Measurements from ENCODE around the gene RNF213. TPM values are rescaled to one million over a fixed set of nuclear protein-coding genes. Genes with fewer than 3 reads are reported as not detected.

RNF213 gene
- total RNA-seq, 1 experiment from 2014 or later, result 44.5 TPM

DNA sequence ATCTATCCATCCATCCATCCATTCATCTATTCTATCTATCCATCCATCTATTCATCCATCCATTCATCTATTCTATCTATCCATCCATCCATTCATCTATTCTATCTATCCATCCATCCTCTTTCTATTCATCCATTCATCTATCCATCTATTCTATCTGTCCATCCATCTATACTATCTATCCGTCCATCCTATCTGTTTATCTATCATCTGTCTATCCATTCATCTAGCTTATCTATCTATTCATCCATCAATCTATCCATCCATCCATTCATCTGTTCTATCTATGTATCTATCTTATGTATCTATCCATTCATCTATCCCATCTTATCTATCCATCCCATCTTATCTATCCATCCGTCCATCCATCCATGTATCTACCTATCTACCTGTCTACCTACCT is 8.8 kb downstream of the RNF213 start:
- ATAC-seq (no peak), DNase-seq (ENCODE audit: low read depth, low spot score) (no peak)
- no peak overlapping the region for H2AFZ ChIP-seq (ENCODE audit: low read depth, low read length, poor library complexity, severe bottlenecking)
- intact Hi-C loops (cut with micrococcal nuclease), result no loop called here
- ChIA-PET POLR2A (no interaction called here), CTCF (no interaction called here), RAD21 (ENCODE audit: low non-redundant PET in 1 of 2, low total read pairs in 2 of 2, uncharacterized antibody in 2 of 2, unreplicated experiment in 2 of 2) (no interaction called here)
- H3K9ac ChIP-seq (ENCODE audit: low read length), result no peak overlapping the region
- H3K4me2 ChIP-seq (ENCODE audit: low read length), result no peak overlapping the region
- no peaks in the 10 kb centered on the region for H3K27me3 ChIP-seq (ENCODE audit: insufficient read depth, low read length)
- no peak for TF ChIP-seq TCF7L2 (IDR thresholded peaks at IDR 0.05; ENCODE audit: borderline replicate concordance, extremely low read depth, insufficient read depth, insufficient read length)
- no peak for TF ChIP-seq ZFX (IDR thresholded peaks at IDR 0.05)
- TF ChIP-seq, protein P1, sequence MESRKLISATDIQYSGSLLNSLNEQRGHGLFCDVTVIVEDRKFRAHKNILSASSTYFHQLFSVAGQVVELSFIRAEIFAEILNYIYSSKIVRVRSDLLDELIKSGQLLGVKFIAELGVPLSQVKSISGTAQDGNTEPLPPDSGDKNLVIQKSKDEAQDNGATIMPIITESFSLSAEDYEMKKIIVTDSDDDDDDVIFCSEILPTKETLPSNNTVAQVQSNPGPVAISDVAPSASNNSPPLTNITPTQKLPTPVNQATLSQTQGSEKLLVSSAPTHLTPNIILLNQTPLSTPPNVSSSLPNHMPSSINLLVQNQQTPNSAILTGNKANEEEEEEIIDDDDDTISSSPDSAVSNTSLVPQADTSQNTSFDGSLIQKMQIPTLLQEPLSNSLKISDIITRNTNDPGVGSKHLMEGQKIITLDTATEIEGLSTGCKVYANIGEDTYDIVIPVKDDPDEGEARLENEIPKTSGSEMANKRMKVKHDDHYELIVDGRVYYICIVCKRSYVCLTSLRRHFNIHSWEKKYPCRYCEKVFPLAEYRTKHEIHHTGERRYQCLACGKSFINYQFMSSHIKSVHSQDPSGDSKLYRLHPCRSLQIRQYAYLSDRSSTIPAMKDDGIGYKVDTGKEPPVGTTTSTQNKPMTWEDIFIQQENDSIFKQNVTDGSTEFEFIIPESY (IDR thresholded peaks at IDR 0.05; ENCODE audit: extremely low read depth, insufficient replicate concordance, low read length), result no peak
- TF ChIP-seq SP1 (IDR thresholded peaks at IDR 0.05; ENCODE audit: low read depth), result no peak
- no peak for TF ChIP-seq EGR1 (IDR thresholded peaks at IDR 0.05; ENCODE audit: low read depth)
- no peak for TF ChIP-seq FOSL1 (IDR thresholded peaks at IDR 0.05; ENCODE audit: low read depth)
- no peak for TF ChIP-seq ELF1 (IDR thresholded peaks at IDR 0.05; ENCODE audit: borderline replicate concordance, low read depth)
- TF ChIP-seq CEBPB (IDR thresholded peaks at IDR 0.05; ENCODE audit: low read depth), result no peak
- no peak for TF ChIP-seq POLR2A (IDR thresholded peaks at IDR 0.05; ENCODE audit: borderline replicate concordance, extremely low read depth, insufficient read depth, insufficient read length)
- no peak for TF ChIP-seq EZH2 (IDR thresholded peaks at IDR 0.05)
- no peak for TF ChIP-seq EZH2phosphoT487 (IDR thresholded peaks at IDR 0.05; ENCODE audit: borderline replicate concordance)
- no peak for TF ChIP-seq JUND (IDR thresholded peaks at IDR 0.05)
- TF ChIP-seq ZNF274 (IDR thresholded peaks at IDR 0.05; ENCODE audit: low read depth, low read length), result no peak
- no peak for TF ChIP-seq RAD21 (IDR thresholded peaks at IDR 0.05; ENCODE audit: low read depth)
- H3K79me2 ChIP-seq (ENCODE audit: insufficient read depth, low read length), result no peaks in the 10 kb centered on the region
- no peak overlapping the region for H3K4me3 ChIP-seq (replicated peaks in 1 of 2; ENCODE audit: low read depth in 1 of 2, low read length in 2 of 2)
- H3K27ac ChIP-seq (ENCODE audit: low read depth, low read length), result no peak overlapping the region
- H3K4me1 ChIP-seq (ENCODE audit: control insufficient read depth in 1 of 2, insufficient read depth in 2 of 2, low read length in 2 of 2), result no peaks in the 10 kb centered on the region
- no peaks in the 10 kb centered on the region for H3K9me3 ChIP-seq (ENCODE audit: control insufficient read depth in 1 of 2, insufficient read depth in 1 of 2, low read depth in 1 of 2, low read length in 2 of 2)
- H4K20me1 ChIP-seq (ENCODE audit: insufficient read depth), result no peaks in the 10 kb centered on the region
- H3K9me2 ChIP-seq (ENCODE audit: insufficient read depth), result no peaks in the 10 kb centered on the region
- no peaks in the 10 kb centered on the region for H3K36me3 ChIP-seq (ENCODE audit: control insufficient read depth in 1 of 2, insufficient read depth in 2 of 2, low read length in 2 of 2)
- BruUV-seq (replicated peaks), result no TSS peak
